ENCODE measurements around the gene SLC35E4. TPM values are rescaled to one million over a fixed set of nuclear protein-coding genes. Genes with fewer than 3 reads are reported as not detected.
"Not testable (repeated sequence)": the region's sequence is repeated elsewhere in the genome, so short reads cannot be mapped to it uniquely, and the experiment has no call there.

SLC35E4 gene
- total RNA-seq, 1 experiment from 2014 or later = 14.2 TPM

GRCh38 chr22:30610299-30610698 is 25.3 kb upstream of the SLC35E4 start:
- no peak for DNase-seq (ENCODE audit: low spot score)

GRCh38 chr22:30611197-30611596 is 24.4 kb upstream of the SLC35E4 start:
- no peak for DNase-seq (ENCODE audit: low spot score)

- no peak for DNase-seq (ENCODE audit: low spot score)
Observed at GRCh38 chr22:30612789-30613188, 22.8 kb upstream of the SLC35E4 start.

- DNase-seq (ENCODE audit: low spot score) = no peak
Observed at GRCh38 chr22:30614268-30614667, 21.3 kb upstream of the SLC35E4 start.

- DNase-seq (ENCODE audit: low spot score) = no peak
Observed at GRCh38 chr22:30614879-30615278, 20.7 kb upstream of the SLC35E4 start.

GRCh38 chr22:30615543-30615954 is 20.0 kb upstream of the SLC35E4 start:
- DNase-seq (ENCODE audit: low spot score) = no peak

GRCh38 chr22:30617819-30618218 is 17.8 kb upstream of the SLC35E4 start:
- no peak for DNase-seq (ENCODE audit: low spot score)

GRCh38 chr22:30619909-30620308 is 15.7 kb upstream of the SLC35E4 start:
- not testable (repeated sequence) for DNase-seq (ENCODE audit: low spot score)

GRCh38 chr22:30626413-30626812 is 9.2 kb upstream of the SLC35E4 start:
- DNase-seq (ENCODE audit: low spot score) = no peak

- no peak for DNase-seq (ENCODE audit: low spot score)
Observed at GRCh38 chr22:30627471-30627870, 8.1 kb upstream of the SLC35E4 start.

GRCh38 chr22:30628491-30628890 is 7.1 kb upstream of the SLC35E4 start:
- DNase-seq (ENCODE audit: low spot score) = no peak

GRCh38 chr22:30631469-30631868 is 4.1 kb upstream of the SLC35E4 start:
- not testable (repeated sequence) for DNase-seq (ENCODE audit: low spot score)

GRCh38 chr22:30634471-30635233 is 929 bp upstream of the SLC35E4 start:
- peak; percentile 85 for DNase-seq (ENCODE audit: low spot score)

GRCh38 chr22:30636226-30637077 is 871 bp downstream of the SLC35E4 start:
- DNase-seq (ENCODE audit: low spot score) = peak; percentile 44

- no peak for DNase-seq (ENCODE audit: low spot score)
Observed at GRCh38 chr22:30637701-30638114, 2.1 kb downstream of the SLC35E4 start.

- no peak for DNase-seq (ENCODE audit: low spot score)
Observed at GRCh38 chr22:30640361-30640760, 4.8 kb downstream of the SLC35E4 start.

- no peak for DNase-seq (ENCODE audit: low spot score)
Observed at GRCh38 chr22:30640839-30641430, 5.4 kb downstream of the SLC35E4 start.

- DNase-seq (ENCODE audit: low spot score) = no peak
Observed at GRCh38 chr22:30643055-30643875, 7.7 kb downstream of the SLC35E4 start.

- DNase-seq (ENCODE audit: low spot score) = no peak
Observed at GRCh38 chr22:30646518-30647160, 11.1 kb downstream of the SLC35E4 start.

- DNase-seq (ENCODE audit: low spot score) = no peak
Observed at GRCh38 chr22:30647536-30647935, 12.0 kb downstream of the SLC35E4 start.

- no peak for DNase-seq (ENCODE audit: low spot score)
Observed at GRCh38 chr22:30648825-30649224, 13.2 kb downstream of the SLC35E4 start.

Measured in HT-29 (cell line).